Activated CD4-positive, alpha-beta T cell treated with anti-CD3 and anti-CD28 coated beads, Interleukin-10, Interleukin-2, amounts not matched to agents 100 ng/mL and 50 ng/mL, durations not matched to agents 16 hours and 8 hours (primary cell): ENCODE measurements around the gene SLIT1.

Source experiments
- DNase-seq: peaks from one replicate; pipeline ENCODE4 v3.0.0-alpha.2; 2020

Gene SLIT1

DNA sequence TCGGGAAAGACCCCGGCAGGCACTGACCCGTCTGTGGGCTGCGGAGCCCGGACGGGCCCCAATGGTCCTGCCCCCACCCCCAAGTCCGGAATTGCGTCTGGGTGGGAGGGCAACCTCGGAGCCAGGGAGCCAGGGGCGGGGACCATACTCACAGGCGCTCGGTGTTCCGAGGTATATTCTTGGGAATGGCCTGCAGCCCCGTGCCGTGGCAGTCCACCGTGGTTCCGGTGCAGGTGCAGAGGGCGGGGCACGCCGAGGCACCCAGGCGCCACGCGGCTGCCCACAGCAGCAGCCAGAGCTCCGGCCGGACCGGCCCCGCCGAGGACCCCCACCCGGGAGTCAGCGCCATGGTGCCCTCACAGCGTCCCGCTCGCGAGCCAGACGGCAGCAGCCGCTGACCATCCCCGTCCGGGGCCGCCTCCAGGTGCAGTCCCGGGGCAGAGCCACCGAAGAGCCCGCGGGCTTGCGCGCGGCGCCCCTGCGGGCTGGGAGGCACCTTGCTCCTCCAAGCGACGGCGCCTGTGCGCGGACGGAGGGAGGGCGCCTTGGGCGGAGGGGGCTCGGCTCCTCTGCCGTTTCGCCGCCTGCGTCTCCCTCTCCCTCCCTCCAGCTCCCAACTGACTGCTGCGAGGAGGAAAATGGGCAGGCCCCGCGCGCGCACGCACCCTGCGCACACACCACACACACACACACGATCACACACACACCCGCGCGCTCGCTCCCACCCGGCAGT is at the start of gene SLIT1:
SLIT1 (minus strand) TSS at position 634 of the 733 bp plus-strand sequence; CDS start at position 349, 285 bp downstream.
- DNase-seq = no peak

GRCh38 chr10:97235353-97235752 is 49.6 kb upstream of the SLIT1 start:
- DNase-seq = no peak

- peak; percentile 53 for DNase-seq
Measured at GRCh38 chr10:97234400-97234799, 48.6 kb upstream of the SLIT1 start.

- peak; percentile 70 for DNase-seq
Measured at GRCh38 chr10:97230146-97230545, 44.4 kb upstream of the SLIT1 start.

GRCh38 chr10:97229322-97230015 is 43.7 kb upstream of the SLIT1 start:
- DNase-seq = peak; percentile 24

DNA sequence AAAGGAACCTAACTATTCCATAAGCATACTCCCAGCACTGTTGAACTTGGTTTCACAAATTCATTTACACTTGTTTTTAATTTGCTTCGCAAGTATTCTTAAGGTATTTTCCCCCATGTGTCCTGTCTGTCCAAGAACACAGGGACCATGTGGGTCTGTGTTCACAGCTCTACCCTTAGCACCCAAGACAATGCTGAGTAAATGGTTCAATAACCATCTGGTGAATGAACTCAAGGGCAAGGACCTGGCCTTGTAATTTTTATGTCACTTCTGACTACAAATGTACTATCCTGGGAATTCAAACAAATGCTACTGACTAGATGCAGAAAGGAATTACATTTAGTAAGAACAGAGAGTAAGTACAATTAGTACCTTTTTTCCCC is 43.0 kb upstream of the SLIT1 start:
- no peak for DNase-seq

DNA sequence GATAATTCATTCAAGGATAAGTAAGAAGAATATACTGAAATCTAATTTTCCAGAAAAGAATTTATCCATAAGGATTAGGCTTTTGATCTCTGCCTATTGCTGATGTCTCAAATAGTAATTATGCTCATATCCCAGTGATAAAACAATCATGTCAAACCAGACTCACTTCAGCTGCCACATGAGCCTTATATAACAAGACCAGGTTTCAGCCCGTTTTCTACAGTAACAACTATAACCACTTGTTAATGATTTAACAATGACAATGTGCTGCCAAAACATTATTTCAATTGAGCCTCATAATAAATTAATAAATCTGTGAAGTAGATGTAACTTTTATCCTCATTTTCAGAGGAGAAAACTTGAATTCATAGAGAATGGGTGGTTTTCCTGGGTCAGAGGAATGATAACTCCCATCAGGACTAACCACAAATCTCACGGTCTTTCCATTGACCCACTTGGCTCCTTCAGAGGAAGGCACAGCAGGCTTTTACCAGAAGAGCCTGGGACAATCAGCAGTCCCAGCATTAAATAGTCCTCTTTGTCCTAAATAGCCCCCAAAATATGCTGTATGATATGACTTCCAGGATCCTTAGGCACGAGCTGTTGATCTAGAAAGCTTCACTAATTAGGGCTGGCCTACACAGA is 42.5 kb upstream of the SLIT1 start:
- no peak for DNase-seq

DNA sequence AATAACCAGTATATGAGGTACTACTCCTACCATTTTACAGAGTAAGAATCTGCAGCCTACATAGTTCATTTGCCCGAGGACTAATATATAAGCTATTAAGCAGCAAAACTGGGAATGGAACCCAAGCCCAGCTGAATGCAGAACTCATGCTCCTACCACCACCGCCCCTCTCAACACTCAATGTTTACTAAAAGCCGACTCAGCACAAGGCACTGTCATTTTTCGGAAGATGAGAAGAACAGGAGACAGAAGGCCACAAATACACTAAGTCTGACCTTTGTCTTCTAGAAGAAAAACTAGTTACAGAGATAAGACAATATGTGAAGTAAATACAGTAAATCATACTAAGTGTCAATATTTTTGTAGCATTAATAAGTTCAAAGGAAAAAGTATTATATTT is 40.6 kb upstream of the SLIT1 start:
- DNase-seq = no peak

DNA sequence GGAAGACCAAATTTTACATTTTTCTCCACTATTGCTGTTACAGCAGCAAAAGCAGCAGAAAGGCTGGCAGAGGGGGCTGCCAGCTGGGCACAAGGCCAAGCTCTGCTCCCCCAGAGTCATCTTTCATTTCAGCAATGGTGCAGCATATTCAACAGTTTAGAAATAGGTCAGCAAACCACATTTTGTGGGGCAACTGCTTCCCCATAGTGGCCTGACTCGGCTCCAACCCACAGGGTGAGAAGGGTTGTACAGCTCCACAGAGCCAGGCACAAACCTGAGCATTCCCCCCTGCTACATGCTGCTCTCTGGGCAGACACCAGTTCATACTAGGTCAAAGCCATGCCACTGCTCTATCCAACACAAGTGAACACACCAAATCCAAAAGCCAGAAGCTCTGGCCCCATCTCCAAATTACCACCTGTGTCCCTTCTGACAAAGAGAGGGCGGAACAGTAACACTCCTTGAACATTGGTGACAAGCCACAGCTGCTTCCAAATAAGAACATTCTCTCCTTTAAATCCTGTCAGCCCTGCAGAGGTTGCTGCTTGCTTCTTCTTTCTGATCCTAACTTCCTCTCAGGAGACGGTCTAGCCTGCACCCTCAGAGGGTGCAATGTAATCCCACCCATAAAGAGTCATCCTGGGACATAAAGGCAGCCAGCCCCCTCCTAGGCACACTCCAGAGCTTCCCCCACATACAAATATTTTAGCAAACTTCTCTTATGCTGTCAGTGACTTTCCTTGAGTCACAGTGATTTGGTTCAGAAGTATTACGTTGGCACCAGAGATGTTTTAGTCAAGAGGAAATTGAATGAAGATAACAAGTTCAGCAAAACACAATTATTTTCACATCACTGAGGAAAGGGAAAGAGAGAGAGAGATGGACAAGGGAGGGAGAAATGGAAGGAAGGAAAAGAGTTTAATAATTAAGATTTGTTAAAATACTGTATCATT is 39.0 kb upstream of the SLIT1 start:
- peak; percentile 84 for DNase-seq

DNA sequence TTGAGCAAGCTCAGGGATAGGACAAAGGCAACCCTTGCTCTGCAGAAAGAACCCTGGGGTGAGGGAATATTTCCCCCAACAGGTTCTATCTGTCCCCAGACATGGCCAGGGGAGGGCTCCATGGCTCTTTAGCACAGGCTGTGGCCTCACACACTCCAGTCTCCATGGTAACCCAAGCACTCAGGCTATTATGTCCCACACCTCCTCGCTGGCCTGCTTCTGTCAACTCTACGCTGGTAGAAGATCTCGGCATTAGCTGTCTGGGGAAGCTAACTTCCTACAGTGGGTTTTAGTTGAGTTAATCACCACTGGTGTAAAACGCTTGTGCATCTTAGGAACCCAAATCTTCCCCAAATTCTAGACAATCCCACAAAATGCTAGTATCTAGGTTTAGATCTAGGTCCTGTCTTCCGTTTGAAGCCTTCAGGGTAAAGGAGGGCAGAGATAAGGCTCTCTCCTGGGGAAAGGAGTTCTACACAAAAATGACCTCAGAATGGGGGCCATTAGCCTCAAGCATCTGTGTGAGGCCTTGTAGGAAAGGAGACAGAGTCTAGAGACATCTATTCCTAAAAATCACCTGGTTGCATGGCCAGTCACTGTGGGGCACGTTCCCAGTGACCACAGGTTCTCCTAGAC is 36.7 kb upstream of the SLIT1 start:
- no peak for DNase-seq

DNA sequence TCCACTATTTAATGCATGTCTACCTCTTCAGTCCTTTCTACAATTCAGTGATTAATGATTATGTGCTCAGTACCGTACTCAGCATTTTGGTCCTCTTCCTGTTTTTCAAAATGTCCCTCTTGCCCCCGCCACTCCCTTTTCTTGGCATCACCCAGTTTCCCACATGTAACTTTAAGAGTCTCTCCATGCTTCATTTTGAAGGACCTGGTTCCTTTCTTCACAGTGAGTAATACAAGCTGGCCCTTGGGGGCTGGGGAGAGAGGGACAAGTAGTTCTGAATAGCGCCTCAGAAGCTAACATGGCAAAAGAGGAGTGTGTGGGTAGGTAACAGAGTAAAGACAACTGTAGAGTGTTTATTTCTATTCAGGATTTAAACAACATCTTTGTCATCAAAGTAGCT is 34.6 kb upstream of the SLIT1 start:
- DNase-seq = no peak

DNA sequence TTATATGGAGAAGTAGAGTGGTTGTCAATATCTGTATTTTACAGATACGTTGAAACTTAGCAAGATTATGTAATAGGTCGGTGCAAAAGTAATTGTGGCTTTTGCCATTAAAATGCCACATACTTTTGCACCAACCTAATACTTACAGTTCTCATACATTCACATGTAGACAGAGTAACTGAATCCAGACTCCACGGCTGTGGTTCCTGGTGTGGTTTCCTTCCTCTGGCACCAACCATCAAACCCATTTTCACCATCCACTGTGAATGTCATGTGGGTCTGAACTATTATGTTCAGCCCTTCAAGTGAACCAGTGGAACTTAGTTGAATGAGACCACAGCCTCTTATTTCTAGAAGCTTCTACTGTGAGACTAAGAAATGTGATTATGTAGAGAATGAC is 31.5 kb upstream of the SLIT1 start:
- peak; percentile 24 for DNase-seq

DNA sequence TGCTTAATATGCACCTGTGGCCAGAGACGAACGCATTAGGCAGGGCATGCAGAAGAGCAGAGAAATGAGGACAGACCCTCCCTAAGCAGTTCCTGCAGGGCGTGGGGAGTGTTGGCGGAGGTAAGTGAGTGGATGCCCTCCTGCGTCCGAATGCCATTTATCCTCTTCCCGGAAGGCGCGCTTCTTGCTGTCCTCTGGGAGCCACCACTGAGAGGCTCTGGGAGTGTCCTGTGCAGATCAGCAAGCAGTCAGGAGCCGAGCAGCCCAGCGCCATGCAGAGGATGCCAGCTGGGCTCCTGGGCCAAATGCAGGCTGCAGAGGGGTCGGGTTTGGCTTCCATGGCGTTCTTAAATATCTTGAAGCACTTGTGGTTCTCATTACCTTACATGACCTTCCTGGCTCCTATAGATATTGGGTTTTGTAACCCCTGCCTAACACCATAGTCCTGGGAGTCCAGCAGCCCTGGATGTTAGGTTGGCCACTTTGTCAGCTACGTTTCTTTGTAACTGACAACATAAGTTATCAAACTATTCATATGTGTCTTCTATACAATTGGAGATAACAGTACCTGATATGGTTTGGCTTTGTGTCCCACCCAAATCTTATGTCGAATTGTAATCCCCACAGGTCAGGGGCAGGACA is 30.0 kb upstream of the SLIT1 start:
- no peak for DNase-seq

DNA sequence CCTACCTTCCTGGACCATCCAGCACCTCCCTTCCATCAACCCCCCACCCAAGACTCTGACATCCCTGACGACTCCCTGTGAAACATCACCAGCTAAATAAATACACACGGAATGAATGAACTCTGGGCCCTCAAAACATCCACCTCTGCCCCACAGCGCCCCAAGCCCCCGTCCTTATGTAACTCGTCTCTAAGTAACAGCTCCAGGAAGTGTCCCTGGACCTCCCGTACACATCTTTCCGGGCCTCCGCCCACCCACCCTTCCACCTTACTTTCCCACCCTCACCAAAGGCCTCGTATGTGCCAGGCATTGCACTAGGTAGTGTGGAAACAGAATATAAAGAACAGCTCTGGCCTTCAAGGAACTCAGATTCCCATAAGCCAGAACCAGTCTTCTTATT is 27.7 kb upstream of the SLIT1 start:
- DNase-seq = no peak

GRCh38 chr10:97211229-97211628 is 25.5 kb upstream of the SLIT1 start:
- DNase-seq = no peak

GRCh38 chr10:97210543-97210960 is 24.8 kb upstream of the SLIT1 start:
- DNase-seq = peak; percentile 72

GRCh38 chr10:97207756-97208346 is 22.1 kb upstream of the SLIT1 start:
- no peak for DNase-seq

GRCh38 chr10:97207131-97207530 is 21.4 kb upstream of the SLIT1 start:
- no peak for DNase-seq

GRCh38 chr10:97204826-97205679 is 19.3 kb upstream of the SLIT1 start:
- DNase-seq = no peak

DNA sequence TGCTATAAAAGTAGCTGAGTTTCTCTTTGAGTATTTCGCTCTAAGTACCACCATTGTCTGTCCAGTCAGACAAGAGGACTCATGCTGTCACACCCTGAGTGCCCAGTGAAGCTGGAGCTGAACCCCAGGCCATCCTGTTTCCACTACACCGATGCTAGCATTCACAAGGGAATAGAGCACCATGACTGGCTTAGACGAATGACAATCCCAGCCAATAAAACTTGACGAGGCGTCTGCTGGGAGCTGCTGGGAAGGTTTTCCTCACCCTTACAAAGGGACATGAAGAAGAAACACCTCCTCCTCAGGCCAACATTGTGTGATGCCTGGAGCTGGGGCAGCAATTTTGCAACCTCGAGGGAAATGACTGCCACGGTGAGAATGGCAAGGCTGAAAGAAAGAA is 17.5 kb upstream of the SLIT1 start:
- no peak for DNase-seq
